ENCODE measurements around the gene TNFSF13. TPM values are rescaled to one million over a fixed set of nuclear protein-coding genes. Genes with fewer than 3 reads are reported as not detected.

Gene TNFSF13
- total and polyA plus RNA-seq, 2 of the 8 experiments (the other 6 are each of a cell fraction or from before 2014, with no cell fraction given) = 2.1 to 2.6 TPM

DNA sequence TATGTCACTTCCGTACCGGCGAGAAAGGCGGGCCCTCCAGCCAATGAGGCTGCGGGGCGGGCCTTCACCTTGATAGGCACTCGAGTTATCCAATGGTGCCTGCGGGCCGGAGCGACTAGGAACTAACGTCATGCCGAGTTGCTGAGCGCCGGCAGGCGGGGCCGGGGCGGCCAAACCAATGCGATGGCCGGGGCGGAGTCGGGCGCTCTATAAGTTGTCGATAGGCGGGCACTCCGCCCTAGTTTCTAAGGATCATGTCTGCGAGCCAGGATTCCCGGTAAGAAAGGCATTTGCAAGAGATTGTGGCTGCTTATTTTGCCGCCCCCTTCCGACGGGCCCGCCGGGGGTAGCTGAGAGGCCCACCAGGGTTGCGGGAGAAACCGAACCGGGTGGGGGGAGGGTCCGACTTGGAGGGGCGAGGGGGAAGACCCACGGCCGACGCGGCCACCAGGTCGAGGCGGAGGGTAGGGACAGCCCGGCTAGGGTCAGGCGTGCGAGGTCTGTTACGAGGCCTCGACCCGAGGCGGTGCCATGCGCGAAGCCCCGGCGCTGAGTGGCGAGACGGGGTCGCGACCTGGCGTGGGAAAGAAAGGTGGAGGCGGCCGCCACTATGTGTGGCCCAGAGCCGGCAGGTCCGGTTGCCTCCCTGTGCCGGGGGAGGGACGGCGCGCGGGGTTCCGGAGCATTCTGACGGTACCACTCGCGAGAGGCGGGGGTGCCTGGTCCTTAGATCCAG is 14.2 kb downstream of the TNFSF13 start (continued):
- TF ChIP-seq CEBPB (IDR thresholded peaks at IDR 0.05; ENCODE audit: low read depth, low read length) (no peak), MAFK (IDR thresholded peaks at IDR 0.05; ENCODE audit: low read depth, low read length) (no peak), HDAC6 (IDR thresholded peaks at IDR 0.05; ENCODE audit: low read depth, low read length) (no peak), NRF1 (IDR thresholded peaks at IDR 0.05; ENCODE audit: low read depth, low read length) (no peak; the same call in 1 of the 2 replicates), SP2 (IDR thresholded peaks at IDR 0.05; ENCODE audit: low read length) (peak; percentile 96), CBX8 (IDR thresholded peaks at IDR 0.05; ENCODE audit: borderline replicate concordance, low read depth, low read length) (no peak), TAF7 (optimal IDR thresholded peaks at IDR 0.05; ENCODE audit: borderline replicate concordance, low read depth, low read length) (peak; percentile 98), POLR2A (IDR thresholded peaks at IDR 0.05; ENCODE audit: control extremely low read depth in 1 of 2, low read depth in 2 of 2, low read length in 2 of 2) (peak; percentile 96 to 98), CTCF (IDR thresholded peaks at IDR 0.05; ENCODE audit: control extremely low read depth in 1 of 3, insufficient read depth in 1 of 3, low read depth in 1 of 3, low read length in 3 of 3) (no peak), CREB1 (IDR thresholded peaks at IDR 0.05) (peak; percentile 95), EGR1 (IDR thresholded peaks at IDR 0.05; ENCODE audit: borderline replicate concordance, low read depth, low read length) (no peak), SIX5 (IDR thresholded peaks at IDR 0.05; ENCODE audit: low read depth, low read length) (no peak), CHD2 (IDR thresholded peaks at IDR 0.05; ENCODE audit: low read length) (peak; percentile 96), CHD1 (IDR thresholded peaks at IDR 0.05; ENCODE audit: low read depth, low read length) (peak; percentile 70; the same call in 1 of the 2 replicates), GABPA (IDR thresholded peaks at IDR 0.05; ENCODE audit: borderline replicate concordance, insufficient read depth, low read length) (peak; percentile 79; the same call in 1 of the 2 replicates), RFX5 (IDR thresholded peaks at IDR 0.05; ENCODE audit: borderline replicate concordance, low read depth, low read length) (no peak), EP300 (IDR thresholded peaks at IDR 0.05; ENCODE audit: borderline replicate concordance in 1 of 2, low read depth in 2 of 2, low read length in 2 of 2) (no peak), CBX5 (IDR thresholded peaks at IDR 0.05; ENCODE audit: low read depth, low read length) (no peak), POLR2AphosphoS5 (IDR thresholded peaks at IDR 0.05; ENCODE audit: low read depth, low read length) (peak; percentile 97), ATF2 (IDR thresholded peaks at IDR 0.05; ENCODE audit: low read length) (peak; percentile 56), RXRA (IDR thresholded peaks at IDR 0.05; ENCODE audit: insufficient read depth, low read depth, low read length) (no peak), JUND (IDR thresholded peaks at IDR 0.05; ENCODE audit: low read length) (no peak)

Data from H1 (cell line).